Neural cell (in vitro differentiated cells): Measurements from ENCODE around the gene CCL26. TPM values are rescaled to one million over a fixed set of nuclear protein-coding genes. Genes with fewer than 3 reads are reported as not detected.

Experiments used
- H2AFZ ChIP-seq: fragments of 200-600, 300-800 bp; sonication (generic), shearing (Covaris generic); 2 replicates; pipeline ENCODE4 v1.6.0; 2014; ENCODE audit warnings: low read depth, mild to moderate bottlenecking, antibody characterized with exemption, low read length, moderate library complexity
- H3F3A ChIP-seq: fragments of 200-600 bp; shearing (Covaris generic); 2 replicates; pipeline ENCODE4 v1.6.1; 2016; ENCODE audit warnings: mild to moderate bottlenecking, moderate library complexity, mixed read lengths, antibody characterized with exemption, low read length; ENCODE audit not compliant: insufficient read depth, poor library complexity, severe bottlenecking
- H3K27ac ChIP-seq: fragments of 200-600, 300-800 bp; sonication (generic), shearing (Covaris generic); 2 replicates; pipeline ENCODE4 v1.5.1; 2014; ENCODE audit warnings: mild to moderate bottlenecking, low read length, moderate library complexity
- H3K27me3 ChIP-seq: fragments of 300-800, 200-600 bp; sonication (generic), shearing (Covaris generic); 2 replicates; pipeline ENCODE4 v1.6.0; 2014; ENCODE audit warnings: mild to moderate bottlenecking, low read depth, low read length, moderate library complexity; ENCODE audit not compliant: insufficient read depth
- H3K36me3 ChIP-seq: fragments of 300-800, 200-600 bp; sonication (generic), shearing (Covaris generic); 2 replicates; pipeline ENCODE4 v1.5.1; 2014; ENCODE audit warnings: mild to moderate bottlenecking, antibody characterized with exemption, low read length, moderate library complexity; ENCODE audit not compliant: insufficient read depth
- H3K4me2 ChIP-seq: fragments of 300-800, 200-600 bp; sonication (generic), shearing (Covaris generic); 2 replicates; pipeline ENCODE4 v1.6.0; 2014; ENCODE audit warnings: mild to moderate bottlenecking, low read length
- H3K4me3 ChIP-seq: fragments of 300-800, 200-600 bp; sonication (generic), shearing (Covaris generic); 2 replicates; pipeline ENCODE4 v1.5.1; 2014; ENCODE audit warnings: mild to moderate bottlenecking, low read length, moderate library complexity
- H3K79me2 ChIP-seq: fragments of 200-600 bp; shearing (Covaris generic); replicated peaks from 2 replicates; pipeline ENCODE4 v1.6.0; 2014; ENCODE audit warnings: mild to moderate bottlenecking, low read length, moderate library complexity; ENCODE audit not compliant: insufficient read depth
- H3K9ac ChIP-seq: fragments of 300-800, 200-600 bp; sonication (generic), shearing (Covaris generic); 2 replicates; pipeline ENCODE4 v1.6.1; 2016; ENCODE audit warnings: mild to moderate bottlenecking, low read length, mixed read lengths
- H3K9me2 ChIP-seq: fragments of 200-600 bp; shearing (Covaris generic); 2 replicates; pipeline ENCODE4 v1.6.1; 2016; ENCODE audit warnings: mild to moderate bottlenecking, low read length, mixed read lengths; ENCODE audit not compliant: insufficient read depth
- H3K9me3 ChIP-seq: fragments of 200-600, 300-800 bp; sonication (generic), shearing (Covaris generic); 2 replicates; pipeline ENCODE4 v1.6.1; 2016; ENCODE audit warnings: mild to moderate bottlenecking, mixed run types, low read length, moderate library complexity, mixed read lengths
- H4K20me1 ChIP-seq: fragments of 200-600 bp; shearing (Covaris generic); 2 replicates; pipeline ENCODE4 v1.6.1; 2016; ENCODE audit warnings: mild to moderate bottlenecking, mixed run types; ENCODE audit not compliant: insufficient read depth
- CTCF ChIP-seq: fragments of 450-650 bp; IDR thresholded peaks from 2 replicates; pipeline ENCODE4 v1.5.1; 2014; ENCODE audit warnings: antibody characterized with exemption, mild to moderate bottlenecking, moderate library complexity; ENCODE audit not compliant: poor library complexity, severe bottlenecking
- EP300 ChIP-seq: fragments of 450-650 bp; conservative IDR thresholded peaks from 2 replicates; pipeline ENCODE4 v1.6.1; 2014; ENCODE audit warnings: antibody characterized with exemption, mild to moderate bottlenecking, moderate library complexity; ENCODE audit not compliant: poor library complexity, severe bottlenecking
- EZH2 ChIP-seq: fragments of 200-600, 300-800 bp; shearing (Covaris generic), sonication (generic); IDR thresholded peaks from 2 replicates; pipeline ENCODE4 v1.6.1; 2014; ENCODE audit warnings: antibody characterized with exemption, low read length, borderline replicate concordance, mild to moderate bottlenecking; ENCODE audit not compliant: insufficient read depth, poor library complexity, severe bottlenecking
- MXI1 ChIP-seq: fragments of 450-650 bp; conservative IDR thresholded peaks from 2 replicates; pipeline ENCODE4 v1.6.1; 2014; ENCODE audit warnings: antibody characterized with exemption, mild to moderate bottlenecking; ENCODE audit not compliant: poor library complexity, severe bottlenecking
- POLR2AphosphoS5 ChIP-seq: IDR thresholded peaks from 2 replicates; pipeline ENCODE4 v1.6.1; 2012
- RAD21 ChIP-seq: fragments of 450-650 bp; conservative IDR thresholded peaks from 2 replicates; pipeline ENCODE4 v1.6.1; 2014; ENCODE audit warnings: antibody characterized with exemption, mild to moderate bottlenecking, moderate library complexity
- REST ChIP-seq: IDR thresholded peaks from 2 replicates; pipeline ENCODE4 v1.6.1; 2012; ENCODE audit warnings: borderline replicate concordance
- SMC3 ChIP-seq: fragments of 450-650 bp; conservative IDR thresholded peaks from 2 replicates; pipeline ENCODE4 v1.6.1; 2014; ENCODE audit warnings: antibody characterized with exemption, mild to moderate bottlenecking, moderate library complexity; ENCODE audit not compliant: poor library complexity
- TAF1 ChIP-seq: IDR thresholded peaks from 2 replicates; pipeline ENCODE4 v1.6.1; 2012; ENCODE audit warnings: low read depth
- polyA plus RNA-seq: library from polyadenylated mRNA; depleted of rRNA; stranded (reverse); fragments of >200 nt; gene quantifications from 2 replicates; pipeline ENCODE4 v1.2.3, GENCODE V29; 2014

Gene CCL26
- polyA plus RNA-seq, 1 donor from 2014 or later = not detected

GRCh38 chr7:75813084-75813483 lies 41.1 kb upstream of the CCL26 start:
- Histone ChIP-seq H3K36me3 (no peaks in the 10 kb centered on the region), H3K9me3 (no peaks in the 10 kb centered on the region), H4K20me1 (no peaks in the 10 kb centered on the region), H3K9ac (no peak overlapping the region), H3K79me2 (no peaks in the 10 kb centered on the region), H3F3A (no peaks in the 10 kb centered on the region), H3K4me3 (no peak overlapping the region), H3K27ac (no peak overlapping the region), H2AFZ (no peak overlapping the region), H3K27me3 (no peaks in the 10 kb centered on the region), H3K4me2 (no peak overlapping the region), H3K9me2 (no peaks in the 10 kb centered on the region)
- TF ChIP-seq MXI1 (no peak), CTCF (no peak)

GRCh38 chr7:75811894-75812678 lies 40.1 kb upstream of the CCL26 start:
- Histone ChIP-seq H3F3A (no peaks in the 10 kb centered on the region), H3K9me2 (no peaks in the 10 kb centered on the region), H3K36me3 (no peaks in the 10 kb centered on the region), H3K79me2 (no peaks in the 10 kb centered on the region), H4K20me1 (no peaks in the 10 kb centered on the region), H3K4me3 (no peak overlapping the region), H3K27ac (no peak overlapping the region), H3K27me3 (no peaks in the 10 kb centered on the region), H3K4me2 (no peak overlapping the region), H3K9ac (no peak overlapping the region), H3K9me3 (no peaks in the 10 kb centered on the region), H2AFZ (no peak overlapping the region)
- no peak for TF ChIP-seq CTCF

- no peaks in the 10 kb centered on the region for H3K79me2 ChIP-seq
- H3F3A ChIP-seq = no peaks in the 10 kb centered on the region
- no peak overlapping the region for H3K27ac ChIP-seq
- H3K36me3 ChIP-seq = no peaks in the 10 kb centered on the region
- no peak overlapping the region for H3K4me3 ChIP-seq
- H3K4me2 ChIP-seq = no peak overlapping the region
- TF ChIP-seq EZH2 (no peak), MXI1 (no peak), CTCF (no peak), RAD21 (no peak), SMC3 (no peak), TAF1 (no peak), POLR2AphosphoS5 (no peak), REST (no peak), EP300 (no peak)
- H3K9me3 ChIP-seq = no peaks in the 10 kb centered on the region
- H2AFZ ChIP-seq = no peak overlapping the region
- H4K20me1 ChIP-seq = no peaks in the 10 kb centered on the region
- H3K9ac ChIP-seq = no peak overlapping the region
- no peaks in the 10 kb centered on the region for H3K27me3 ChIP-seq
- H3K9me2 ChIP-seq = no peaks in the 10 kb centered on the region
Observed at GRCh38 chr7:75809396-75809795, 37.4 kb upstream of the CCL26 start.
